COLO829 (cell line): ENCODE data around the gene DYNC1I1.

ENCODE experiments used
- DNase-seq: peaks from one replicate; pipeline ENCODE4 v3.0.0; 2012; ENCODE audit warnings: low spot score

The DYNC1I1 gene

DNA sequence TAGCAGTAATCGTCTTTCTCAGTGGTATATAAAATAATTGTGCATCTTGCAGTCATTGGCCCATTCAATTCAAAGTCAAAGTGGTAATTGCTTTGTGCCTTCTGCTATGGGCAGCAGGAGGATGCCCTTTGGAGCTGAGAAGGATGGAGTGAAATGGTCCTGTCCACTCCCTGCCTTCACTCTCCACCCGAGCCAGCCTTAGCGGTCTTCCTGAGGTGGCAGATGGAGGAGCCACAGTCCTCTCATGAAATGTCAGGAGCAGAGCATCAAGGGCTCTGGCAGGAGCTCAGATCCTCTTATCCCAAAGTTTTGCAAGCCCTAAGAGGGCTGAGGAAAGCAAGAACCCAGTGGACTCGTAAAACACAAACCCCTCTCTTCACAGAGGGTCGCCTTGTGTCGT lies 199.4 kb downstream of the DYNC1I1 start:
- no peak for DNase-seq

GRCh38 chr7:95972523-95972922 lies 200.2 kb downstream of the DYNC1I1 start:
- no peak for DNase-seq

- no peak for DNase-seq
Measured at GRCh38 chr7:95974108-95974507, 201.8 kb downstream of the DYNC1I1 start.

GRCh38 chr7:95976369-95977060 lies 204.2 kb downstream of the DYNC1I1 start:
- no peak for DNase-seq

GRCh38 chr7:95977994-95978393 lies 205.6 kb downstream of the DYNC1I1 start:
- no peak for DNase-seq

GRCh38 chr7:95980167-95980566 lies 207.8 kb downstream of the DYNC1I1 start:
- DNase-seq = no peak

- DNase-seq = no peak
Measured at GRCh38 chr7:95980706-95981105, 208.4 kb downstream of the DYNC1I1 start.

- no peak for DNase-seq
Measured at GRCh38 chr7:95986178-95986764, 213.9 kb downstream of the DYNC1I1 start.

- DNase-seq = peak; percentile 18
Measured at GRCh38 chr7:95989301-95989700, 216.9 kb downstream of the DYNC1I1 start.

- DNase-seq = peak; percentile 85
Measured at GRCh38 chr7:95993380-95993779, 221.0 kb downstream of the DYNC1I1 start.

GRCh38 chr7:95996174-95996573 lies 223.8 kb downstream of the DYNC1I1 start:
- DNase-seq = no peak

DNA sequence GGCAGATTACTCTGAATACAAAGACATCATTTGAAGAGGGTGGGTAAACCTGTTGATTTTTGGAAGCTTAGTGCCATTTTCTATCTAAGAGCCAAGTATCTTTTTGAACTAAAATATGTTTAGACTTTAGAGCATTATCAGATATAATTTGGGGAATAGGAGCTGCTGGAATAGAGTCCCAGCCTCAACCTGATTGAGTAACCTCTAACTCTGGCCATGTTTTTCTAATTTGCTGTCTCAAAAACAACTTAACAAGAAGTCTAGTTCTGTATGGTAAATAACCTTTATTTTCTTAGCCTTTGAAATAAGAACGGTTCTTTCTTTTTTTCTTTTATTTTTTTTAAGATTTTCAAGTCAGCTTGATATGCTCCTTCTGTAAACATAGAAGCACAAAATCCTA lies 224.5 kb downstream of the DYNC1I1 start:
- no peak for DNase-seq

DNA sequence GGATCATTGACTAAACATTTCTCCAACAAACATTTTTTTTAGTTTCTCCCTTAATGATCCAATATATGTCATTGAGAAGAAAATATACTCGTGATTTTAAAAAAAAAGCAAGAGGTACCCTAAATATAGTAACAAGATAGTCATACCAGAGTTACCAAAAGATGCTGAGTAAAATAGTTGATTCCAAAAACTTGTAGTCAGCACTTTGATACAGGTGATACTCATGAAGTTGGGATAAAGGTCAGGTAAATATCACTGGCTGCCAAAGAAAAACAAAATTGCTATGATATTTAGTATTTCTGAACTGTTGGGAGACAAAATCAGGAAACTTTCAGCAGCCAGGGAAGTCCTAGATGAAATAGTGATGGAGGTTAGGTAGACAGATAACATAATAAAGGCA lies 225.3 kb downstream of the DYNC1I1 start:
- no peak for DNase-seq

GRCh38 chr7:95999481-95999880 lies 227.1 kb downstream of the DYNC1I1 start:
- DNase-seq = no peak

GRCh38 chr7:96004578-96004977 lies 232.2 kb downstream of the DYNC1I1 start:
- no peak for DNase-seq

- no peak for DNase-seq
Measured at GRCh38 chr7:96005271-96005670, 232.9 kb downstream of the DYNC1I1 start.

DNA sequence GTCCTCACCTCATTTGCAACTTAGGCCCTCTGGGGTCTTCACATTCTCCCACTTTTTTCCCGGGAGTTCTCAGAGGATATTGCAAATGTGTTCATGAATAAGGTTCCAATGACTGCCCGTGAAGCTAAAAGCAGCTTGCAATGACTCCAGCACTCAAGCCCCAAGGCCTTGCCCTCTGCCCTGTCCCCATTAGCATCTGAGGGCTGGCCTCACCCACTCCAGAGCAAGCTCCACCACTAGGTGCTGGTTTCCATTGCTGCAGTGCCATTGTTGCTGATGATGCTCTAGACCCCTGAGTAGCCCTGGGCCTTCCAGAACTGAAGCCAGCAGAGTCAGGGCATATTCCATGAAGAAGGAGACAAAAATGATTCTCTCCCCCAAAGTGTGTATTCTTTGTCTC lies 236.8 kb downstream of the DYNC1I1 start:
- DNase-seq = no peak

- DNase-seq = no peak
Measured at GRCh38 chr7:96013836-96014235, 241.5 kb downstream of the DYNC1I1 start.

DNA sequence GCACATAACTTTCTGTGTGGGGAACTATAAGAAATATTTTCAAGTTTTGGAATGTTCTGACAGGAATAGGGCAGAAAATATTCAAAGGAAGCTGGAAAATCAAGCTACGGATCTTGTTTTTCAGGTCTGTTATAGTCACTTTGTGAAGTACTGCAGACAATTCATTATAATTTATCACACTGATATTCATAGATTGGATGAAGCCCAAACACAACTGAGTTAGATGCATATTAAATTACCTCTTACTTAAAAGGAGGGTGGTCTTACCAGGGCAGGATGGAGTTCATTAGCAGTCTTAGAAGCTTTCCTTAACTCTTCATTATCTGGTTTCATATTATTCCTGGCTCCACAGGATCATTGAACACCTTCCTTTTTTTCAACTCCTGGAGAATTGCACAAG lies 242.3 kb downstream of the DYNC1I1 start:
- DNase-seq = no peak

DNA sequence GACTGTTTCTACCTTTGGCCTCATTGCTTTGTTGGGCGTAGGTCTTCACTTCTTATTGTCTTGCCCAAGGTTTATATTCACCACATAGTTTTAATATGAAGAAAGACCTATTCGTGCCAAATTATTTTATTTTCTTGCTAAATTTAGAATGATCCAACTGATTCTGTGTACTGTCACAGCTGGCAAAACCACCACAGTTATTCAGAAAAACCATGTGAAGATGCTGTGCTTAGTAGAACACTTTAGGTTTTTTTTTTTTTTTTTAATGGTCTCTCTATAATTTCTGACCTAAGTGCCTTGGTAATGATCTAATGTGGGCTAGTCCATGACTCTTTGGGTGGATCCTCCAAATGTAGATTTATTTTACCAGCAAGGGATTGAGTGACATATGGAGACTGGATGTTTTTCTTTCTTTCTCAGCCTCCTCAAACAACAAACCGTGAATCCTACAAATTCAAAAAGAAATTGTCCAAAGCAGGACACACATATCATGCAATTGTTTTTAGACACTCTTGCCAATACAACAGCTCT lies 243.8 kb downstream of the DYNC1I1 start:
- DNase-seq = no peak

DNA sequence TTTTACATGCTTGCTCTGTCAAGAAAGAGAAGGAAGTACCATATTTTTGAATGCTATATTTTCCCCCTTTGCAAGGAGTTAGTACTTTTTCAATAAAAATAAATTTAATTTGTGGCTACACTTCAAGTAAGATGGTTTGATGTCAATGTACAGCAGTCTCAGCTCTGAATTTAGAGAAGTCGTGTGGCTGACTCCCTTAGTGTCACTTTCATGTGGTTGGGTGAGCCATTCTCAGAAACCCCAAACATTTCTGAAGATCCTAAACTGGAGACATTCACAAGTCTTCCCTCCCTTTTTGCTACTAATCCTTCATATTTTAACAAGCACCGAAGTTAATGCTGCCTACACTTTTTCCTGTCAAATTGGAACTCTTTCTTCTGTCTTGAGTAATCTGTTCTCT lies 244.4 kb downstream of the DYNC1I1 start:
- no peak for DNase-seq

GRCh38 chr7:96017877-96018276 lies 245.5 kb downstream of the DYNC1I1 start:
- no peak for DNase-seq

- no peak for DNase-seq
Measured at GRCh38 chr7:96021568-96021967, 249.2 kb downstream of the DYNC1I1 start.

GRCh38 chr7:96023387-96023786 lies 251.0 kb downstream of the DYNC1I1 start:
- no peak for DNase-seq
